Measurements from ENCODE around the gene TRAM2. TPM values are rescaled to one million over a fixed set of nuclear protein-coding genes. Genes with fewer than 3 reads are reported as not detected.

The TRAM2 gene
- total RNA-seq, 1 donor from 2014 or later: 20.2 TPM

DNA sequence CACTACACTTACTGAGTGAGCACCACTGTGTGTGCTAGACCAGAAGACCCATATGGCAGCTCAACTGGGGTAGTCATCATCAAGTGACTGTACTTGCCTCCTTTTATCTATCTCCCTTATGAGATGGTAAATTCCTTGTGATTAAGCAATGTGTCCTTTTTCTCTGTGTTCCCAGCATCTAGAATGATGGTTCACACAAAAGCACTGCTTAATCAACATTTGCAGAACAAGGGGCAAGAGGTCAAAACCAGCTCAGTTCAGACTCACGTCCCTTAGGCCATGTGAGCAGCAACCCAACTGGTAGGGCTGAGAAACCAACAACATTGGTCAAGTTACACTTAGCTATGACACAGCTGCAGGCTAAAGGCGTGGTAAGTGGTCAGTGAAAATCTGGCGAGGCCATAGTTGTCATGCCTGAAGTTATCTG lies 10.0 kb downstream of the TRAM2 start:
- no peak for DNase-seq

DNA sequence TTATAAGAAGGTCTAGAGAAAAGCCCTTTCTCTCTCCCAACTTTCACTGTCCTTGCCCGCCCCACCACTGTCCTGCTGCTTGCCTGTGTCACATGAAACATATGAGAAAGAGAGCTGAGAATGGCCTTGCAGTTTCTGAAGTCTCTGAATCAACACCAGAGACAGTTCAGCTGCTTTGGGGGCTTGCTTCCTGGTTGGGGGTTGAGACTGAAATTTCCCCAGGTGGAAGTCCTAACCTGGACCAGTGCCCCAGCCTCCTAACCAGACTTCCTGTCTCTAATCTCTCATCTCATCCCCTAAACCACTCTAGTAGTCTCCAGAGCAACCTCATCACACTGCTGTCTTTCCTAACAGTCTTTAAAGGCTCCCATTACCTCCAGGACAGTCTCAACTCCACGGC lies 10.7 kb downstream of the TRAM2 start:
- DNase-seq: no peak

DNA sequence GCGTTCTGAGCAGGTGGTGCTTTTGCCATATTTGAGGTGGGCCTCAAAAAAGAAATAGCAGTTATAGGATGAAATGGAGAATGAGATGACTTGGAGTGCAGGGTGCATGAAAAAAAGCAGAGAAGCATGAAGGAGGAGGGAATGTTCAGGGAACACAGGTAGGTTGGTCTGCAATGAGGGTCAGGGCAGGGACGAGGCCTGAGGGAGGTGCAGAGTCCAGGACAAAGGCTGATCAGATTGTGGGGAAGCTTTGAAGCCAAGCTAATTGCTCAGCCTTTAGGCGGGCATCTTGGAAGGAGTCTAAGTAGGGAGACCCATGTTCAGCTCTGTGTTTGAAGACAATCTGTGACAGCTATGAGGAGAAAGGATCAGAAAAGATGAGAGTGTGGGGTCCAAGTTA lies 12.0 kb downstream of the TRAM2 start:
- no peak for DNase-seq

DNA sequence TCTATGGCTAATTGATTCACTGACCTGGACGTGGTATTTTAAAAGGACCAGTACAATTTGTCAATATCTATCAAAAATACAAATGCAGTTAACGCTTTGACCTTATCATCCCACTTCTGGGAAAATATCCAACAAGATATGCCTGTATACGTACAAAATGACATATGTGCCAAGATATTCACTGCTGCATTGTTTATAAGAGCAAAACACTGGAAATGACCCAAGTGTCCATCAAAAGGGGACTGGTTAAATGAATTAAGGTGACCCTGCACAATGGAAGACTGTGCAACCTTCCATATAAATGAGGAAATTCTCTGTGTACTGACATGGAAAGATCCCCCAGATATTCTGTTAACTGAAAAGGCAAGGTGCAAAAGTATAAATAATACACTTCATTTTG lies 13.9 kb downstream of the TRAM2 start:
- DNase-seq: no peak

DNA sequence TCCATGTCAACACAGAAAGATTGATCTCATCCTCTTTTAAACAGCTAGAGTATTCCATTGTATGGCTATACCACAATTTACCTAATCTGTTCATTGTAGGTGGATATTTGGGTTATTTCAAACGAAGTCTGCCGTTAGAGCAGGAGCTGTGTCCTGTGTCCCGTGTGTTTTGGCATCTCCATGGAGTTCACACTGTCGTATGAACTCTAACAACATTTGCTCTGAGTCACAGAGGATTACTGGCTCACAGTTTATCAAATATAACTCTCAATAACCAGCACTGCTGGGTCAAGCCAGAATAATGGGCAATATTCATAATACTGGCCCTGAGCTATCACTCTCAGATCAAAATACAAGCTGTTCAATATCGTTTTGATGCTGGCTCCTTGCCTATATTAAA lies 16.4 kb downstream of the TRAM2 start:
- no peak for DNase-seq

DNA sequence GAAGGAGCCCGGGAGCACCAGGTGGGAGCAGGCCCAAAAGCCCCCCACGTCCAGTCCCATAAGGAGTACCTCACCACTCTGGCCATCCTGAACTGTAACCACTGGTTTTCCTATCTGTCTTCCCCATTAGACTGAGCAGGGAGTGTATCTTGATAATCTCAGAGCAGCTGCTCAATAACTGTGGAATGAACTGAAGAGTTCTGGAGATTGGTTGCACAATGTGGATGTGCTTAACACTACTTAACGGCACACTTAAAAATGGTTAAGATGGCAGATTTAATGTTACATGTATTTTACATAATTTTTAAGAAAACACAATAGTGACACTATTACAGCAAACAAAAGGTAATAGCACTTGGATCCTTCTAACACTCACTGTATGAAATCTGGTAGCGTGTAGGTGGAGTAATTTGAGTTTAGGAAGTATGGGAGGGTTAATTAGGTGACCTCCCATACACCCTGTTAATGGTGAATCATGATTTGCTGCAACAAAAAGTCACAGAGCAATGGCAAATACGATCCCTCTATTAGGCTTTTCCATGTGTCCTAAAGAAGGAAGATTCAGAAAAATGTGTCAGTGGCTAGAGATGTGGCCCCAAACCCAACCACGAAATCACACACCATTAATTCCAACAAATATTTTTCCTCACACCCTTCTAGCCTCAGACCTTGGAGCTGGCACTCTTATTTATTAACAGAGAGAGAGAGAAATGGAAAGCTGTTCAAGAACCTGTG lies 18.4 kb downstream of the TRAM2 start:
- no peak for DNase-seq

DNA sequence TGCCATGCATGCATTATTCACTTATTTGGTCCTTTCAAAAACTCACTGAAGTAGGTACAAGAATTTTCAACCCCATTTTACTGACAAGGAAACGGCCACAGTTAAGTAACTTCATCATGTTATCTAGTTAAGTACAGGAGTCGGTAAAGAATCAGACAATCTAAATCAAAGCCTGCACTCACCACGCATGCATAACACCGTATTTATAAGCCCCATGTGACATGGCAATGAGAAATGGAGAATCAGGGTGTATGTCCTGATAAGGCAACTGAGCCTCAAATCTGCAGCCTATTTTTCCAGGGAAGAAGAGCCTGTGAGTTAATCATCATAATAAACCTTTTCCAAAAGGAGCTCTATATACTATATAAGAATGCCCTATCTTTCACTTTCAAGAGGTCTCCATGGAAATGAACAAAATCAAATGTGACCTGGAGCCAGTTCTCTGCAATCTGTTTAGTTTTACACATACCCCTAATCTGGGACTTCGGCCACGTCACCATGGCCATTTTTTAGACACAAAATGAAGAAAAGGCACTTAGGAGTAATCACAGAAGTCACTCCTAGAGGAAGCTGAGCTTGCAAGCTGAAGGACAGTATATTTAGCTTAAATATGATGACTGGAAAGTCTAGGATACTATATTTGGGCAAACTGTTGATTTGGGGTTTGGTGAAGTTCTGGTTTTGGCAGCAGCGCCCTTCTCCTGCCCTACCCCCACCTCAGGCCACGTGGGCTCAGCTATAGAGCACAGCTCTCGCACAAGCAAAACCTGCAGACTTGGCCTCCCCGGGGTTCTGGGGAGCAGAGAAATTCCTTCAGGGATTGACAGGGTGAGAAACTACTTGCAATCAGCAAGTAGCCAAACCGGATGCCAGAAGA lies 19.2 kb downstream of the TRAM2 start:
- no peak for DNase-seq

DNA sequence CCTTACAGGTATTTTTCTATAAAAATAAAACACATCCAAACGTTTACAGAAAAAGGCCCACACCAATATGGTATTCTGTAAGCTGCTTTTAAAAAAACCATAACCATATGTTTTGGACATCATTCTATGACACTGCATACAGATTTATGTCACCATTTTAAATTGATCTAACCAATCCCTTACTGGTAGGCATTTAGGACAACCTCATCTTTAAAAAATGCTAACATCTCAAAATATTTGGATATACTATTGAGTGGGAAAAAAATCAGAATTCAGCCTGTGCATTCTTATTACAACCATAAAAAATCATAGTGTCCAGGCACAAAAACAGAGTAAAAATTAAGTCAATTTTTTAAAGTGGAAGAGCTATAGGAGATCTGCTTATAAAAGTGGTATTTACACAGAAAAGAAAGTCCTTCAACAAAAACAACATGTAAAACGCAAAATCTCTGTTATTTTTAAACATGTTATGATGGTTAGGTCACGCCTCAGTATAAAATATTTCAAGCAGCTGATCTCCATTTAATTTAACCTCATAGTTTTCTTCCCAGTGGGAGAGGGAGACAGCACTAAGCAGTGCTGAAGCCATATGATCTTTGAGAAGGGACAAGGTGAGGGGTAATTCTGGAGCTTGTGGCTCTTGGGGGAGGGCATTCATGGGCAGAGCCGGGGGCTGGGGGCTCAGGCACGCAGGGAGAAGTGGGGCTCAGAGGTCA lies 21.2 kb downstream of the TRAM2 start:
- DNase-seq: no peak

DNA sequence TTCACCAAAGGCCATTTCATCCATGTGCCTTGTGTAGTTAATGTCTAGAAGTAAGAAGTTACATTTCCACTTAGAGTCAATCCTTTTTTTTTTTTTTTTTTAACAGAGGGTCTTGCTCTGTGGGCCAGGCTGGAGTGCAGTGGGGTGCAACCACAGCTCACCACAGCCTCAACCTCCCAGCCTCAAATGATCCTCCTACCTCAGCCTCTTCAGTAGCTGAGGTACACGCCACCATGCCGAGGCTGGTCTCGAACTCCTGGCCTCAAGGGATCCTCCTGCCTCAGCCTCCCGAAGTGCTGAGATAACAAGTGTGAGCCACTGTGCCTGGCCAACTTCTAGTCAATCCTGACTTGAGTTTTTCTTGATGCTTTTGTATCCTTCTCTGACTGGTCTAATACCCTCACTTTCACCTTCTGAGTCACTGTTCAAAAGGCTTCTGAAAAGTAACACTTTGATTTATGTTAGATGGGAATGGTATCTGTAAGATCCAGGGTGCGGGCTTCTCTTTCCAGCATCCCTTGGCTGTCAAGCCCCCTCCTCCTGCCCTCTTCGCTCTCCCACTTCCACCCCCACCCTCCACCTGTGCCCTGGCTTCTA lies 22.1 kb downstream of the TRAM2 start:
- DNase-seq: no peak

DNA sequence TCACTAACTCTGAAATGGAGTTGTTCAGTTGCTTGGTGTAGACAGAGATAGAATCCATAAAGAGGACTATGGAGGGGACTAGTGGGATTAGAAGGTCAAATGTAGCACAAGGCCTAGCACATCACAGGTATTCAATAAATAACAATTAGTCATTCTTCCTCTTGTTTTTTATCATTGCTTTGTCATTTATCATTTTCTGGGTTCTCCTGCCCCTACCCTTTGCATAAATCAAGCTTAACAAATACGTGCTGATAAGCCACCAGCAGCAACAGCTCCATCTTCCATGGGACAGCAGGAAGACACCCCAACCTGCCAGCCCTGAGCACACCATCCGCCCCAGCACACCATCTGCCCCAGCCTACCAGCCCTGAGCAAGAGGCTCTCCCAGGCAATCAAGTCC lies 23.1 kb downstream of the TRAM2 start:
- DNase-seq: no peak

DNA sequence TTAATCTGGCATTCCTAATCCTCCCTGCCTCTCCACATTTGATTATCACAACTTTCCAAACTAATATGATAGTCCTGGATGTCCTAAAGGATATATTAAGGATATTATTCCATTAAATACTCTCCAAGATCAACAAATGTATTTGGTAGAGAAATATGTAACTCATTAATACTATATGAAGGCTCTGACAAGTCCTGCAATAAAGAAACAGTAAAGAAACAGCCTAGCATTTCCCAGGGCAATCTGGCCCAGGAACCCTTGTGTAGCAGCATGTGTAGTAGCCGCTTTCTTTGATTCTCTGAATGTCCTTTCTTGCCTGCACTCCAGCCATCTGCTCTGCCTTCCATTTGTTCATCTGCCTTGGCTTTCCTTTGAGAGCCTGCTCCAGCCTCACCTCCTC lies 23.7 kb downstream of the TRAM2 start:
- DNase-seq: no peak

DNA sequence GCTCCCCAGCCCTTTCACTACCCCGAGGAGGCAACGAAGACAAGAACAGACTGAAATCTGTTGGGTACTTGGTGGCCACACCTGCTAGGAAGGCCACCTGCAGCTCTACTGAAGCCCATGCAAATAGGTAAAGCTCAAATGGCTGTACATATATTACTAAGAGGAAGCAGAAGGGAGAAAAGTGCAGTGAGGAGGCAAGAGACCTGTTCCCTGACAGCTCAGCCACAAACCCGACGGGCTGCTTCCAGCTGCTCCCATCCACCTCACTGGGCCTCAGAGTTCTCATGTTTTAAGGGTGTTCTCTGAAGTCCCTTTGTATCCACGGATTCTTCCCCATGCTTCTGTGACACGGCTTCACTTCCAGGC lies 24.6 kb downstream of the TRAM2 start:
- DNase-seq: peak; percentile 48

DNA sequence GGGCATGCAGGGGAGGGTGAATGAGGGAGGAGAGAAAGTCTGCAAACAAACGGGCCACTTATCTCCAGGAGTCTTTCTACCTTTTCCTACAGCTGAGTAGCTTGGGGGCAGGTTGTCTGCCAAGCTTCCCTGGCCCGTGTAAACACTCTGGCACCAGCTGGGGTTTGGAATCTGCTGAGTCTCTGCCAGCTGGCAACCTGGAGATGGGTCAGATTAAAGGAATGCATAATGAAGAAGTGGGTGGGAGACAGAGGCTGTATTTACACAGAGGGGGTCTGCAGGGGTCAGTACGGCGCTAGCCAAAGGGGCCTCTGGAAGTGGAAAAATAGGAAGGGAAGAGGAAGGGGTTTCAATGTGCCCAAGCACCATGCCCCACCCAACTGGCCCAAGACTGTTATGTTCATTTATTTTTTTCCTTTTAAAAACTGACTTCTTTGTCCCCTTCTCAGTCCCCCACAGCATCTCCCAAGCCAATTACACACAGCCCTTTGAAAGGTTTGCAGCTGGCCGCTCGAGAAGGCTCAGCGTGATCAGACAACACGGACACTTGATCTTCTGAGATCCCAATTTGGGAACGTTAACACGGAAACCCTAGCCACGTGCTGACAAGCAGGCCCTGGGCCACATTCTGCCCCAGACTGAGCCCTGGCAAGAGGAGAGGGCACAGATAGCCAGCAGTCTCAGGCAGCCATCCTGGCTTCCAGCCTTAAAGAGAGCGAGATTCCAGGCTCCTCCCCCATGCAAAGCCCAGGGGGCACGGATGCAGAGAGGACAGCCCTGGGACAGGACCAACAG lies 25.2 kb downstream of the TRAM2 start:
- DNase-seq: peak; percentile 92

DNA sequence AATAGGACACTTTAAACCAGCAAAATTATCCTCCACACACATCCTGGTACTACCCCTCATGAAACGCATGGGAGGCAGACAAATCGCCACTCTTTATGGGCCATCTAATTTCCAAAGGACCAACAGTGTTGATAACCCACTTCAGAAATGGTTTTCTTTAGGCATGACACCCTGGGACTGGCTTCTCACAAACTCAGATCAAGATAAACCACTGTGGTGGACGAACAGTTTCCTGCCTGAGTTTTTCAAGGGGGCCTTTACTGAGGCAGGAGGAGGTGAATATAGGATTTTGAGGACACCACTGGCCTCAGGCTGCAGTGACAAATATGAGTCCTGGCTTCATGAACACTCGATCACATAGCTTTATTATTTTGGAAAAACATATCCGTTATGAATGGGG lies 26.0 kb downstream of the TRAM2 start:
- no peak for DNase-seq

DNA sequence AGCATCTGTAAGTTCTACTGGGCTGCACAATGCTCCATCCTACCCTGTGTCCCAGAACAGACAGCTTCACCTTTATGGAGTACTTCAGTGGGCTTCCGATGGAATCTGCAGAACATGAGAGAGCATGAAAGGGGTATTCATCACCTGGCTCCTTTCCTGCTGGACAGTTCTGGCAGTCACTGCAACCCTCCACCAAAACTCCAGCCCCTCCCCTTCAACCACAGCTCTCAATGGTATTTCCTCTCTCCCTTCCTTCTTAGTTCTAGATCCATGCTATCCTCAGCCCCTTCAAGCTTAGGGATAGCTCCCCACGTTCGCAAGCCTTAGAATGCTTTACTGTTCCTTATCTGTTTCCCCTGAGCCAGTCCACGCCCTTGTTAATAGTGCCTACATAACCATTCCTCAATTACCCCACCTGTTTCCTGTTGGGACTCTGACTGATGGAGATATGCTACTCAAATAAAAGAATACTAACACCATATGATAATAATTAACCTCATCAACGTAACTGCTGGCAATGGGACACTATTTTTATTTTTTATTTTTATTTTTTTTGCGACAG lies 26.8 kb downstream of the TRAM2 start:
- DNase-seq: no peak

DNA sequence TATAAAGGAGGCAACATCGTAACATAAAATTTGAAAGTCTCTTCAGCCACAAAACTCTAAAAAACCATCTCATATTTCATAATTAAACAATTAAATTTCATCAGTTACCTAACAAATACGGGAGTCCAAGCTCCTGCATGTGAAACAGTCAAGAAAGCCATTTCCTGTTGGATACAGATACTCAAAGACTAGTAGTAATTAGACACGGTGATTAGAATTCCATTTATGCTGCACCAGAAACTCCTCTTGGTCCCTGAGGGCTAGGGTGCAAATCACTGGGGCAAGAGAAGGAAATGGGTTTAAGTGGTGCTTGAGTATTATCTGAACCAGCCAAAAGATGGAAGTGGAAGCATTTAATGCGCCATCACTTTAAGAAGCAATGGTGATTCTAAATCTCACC lies 27.4 kb downstream of the TRAM2 start:
- DNase-seq: no peak

DNA sequence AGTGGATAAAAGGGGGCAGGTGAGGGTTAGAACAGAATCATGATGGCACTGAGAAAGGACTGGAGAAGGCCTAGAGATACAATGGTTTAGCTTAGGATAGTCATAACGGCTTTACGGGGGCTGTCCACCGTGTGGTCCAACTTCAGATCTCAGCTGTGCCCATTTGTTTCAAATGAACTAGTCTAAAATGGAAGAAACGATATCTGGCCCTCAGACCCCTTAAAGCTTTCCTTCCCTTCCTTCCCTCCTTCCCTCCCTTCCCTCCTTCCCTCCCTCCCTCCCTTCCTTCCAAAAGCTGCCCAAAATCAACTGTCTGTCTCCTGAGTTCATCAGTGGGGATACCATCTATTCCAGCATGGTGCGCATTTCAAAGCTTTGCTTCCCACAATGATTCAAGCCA lies 27.9 kb downstream of the TRAM2 start:
- DNase-seq: no peak

DNA sequence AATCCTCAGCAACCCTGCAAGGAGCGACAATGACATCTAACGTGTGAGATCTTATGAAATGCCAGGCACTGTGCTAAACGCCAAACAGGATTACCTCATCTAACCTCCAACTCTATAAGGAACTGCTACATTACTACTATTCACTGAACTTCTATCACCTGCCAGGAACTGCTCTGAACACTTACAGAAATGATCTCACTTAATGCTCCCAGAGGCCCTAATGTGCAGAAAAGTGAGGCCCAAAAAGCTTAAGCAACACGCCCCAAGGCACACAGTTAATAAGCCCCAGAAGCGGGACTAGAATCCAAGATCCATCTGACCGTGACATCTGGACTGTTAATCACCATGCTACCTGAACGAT lies 28.5 kb downstream of the TRAM2 start:
- DNase-seq: peak; percentile 20

DNA sequence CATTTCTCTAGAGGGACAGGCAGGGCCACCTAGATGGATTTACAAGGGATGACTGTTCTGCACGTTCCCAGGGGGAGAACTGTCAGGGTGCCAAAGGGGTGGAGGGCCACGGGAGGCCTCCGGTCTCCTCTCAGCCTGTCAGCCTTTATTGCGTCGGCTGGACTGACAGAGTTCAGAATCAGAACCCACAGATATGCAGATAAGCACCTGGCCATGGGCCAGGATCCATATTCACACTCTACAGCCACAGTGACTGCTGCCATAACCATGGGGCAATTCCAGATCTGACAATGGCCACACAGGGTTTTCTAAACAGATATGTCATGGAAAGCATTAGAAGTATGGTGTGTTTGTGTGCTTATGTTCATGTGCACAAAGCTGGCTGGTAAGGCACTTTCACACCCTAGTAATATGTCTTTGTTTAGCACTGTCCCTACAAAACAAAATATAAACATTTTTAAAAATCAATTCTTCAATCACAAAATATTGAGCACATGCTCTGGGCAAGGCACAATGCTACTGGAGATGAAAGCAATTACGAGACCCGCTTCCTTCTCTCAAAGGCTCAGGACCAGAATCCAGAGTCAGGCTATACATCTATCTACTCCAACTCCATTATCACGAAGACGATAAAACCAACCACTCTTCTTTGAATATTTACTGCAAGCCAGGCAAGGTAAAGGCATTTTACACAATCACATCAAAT lies 29.1 kb downstream of the TRAM2 start:
- DNase-seq: no peak

DNA sequence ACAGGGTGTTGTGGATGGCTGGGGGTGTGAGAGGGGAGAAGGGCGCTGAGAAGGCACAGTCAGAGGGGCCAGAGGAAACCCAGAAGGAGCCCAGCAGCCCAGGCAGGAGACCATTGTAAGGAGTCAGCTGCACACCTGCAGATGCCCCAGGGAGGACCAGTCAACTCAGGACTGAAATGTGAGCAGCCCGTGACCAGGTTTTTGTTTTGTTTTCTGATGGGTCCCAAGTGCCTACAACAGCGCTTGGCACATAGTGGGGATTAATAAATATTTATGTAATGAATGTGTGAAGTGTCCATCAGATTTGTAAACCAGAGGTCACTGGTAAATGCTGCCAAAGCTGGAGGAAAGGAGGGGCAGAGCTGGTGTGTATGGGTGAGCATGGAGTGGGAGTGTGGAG lies 30.2 kb downstream of the TRAM2 start:
- no peak for DNase-seq

DNA sequence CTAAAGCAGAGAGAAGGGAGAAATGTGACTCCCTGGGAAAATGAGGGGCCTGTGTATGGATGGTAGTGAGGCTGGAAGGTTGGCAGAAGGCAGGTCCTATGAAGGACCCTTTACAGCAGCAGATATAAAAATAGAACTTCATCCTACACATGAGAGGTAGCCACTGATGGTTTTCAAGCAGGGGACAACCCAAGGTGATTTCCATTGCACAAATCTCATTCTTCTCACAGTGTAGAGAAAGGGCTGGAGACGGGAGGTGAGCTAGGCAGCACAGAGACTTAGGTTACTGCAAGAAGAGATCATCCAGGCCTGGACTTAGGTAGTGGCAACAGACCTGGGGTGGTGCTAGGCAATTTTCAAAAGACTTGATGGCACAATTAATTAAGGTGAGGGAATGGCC lies 30.7 kb downstream of the TRAM2 start:
- DNase-seq: no peak

Measured in tongue (tissue), 2 donors.